RWPE1 (cell line): ENCODE results near the gene MCRIP1.
A peak's percentile ranks its signal among the peaks of the same experiment; 100 is the strongest.
"Not testable (repeated sequence)": the region's sequence is repeated elsewhere in the genome, so short reads cannot be mapped to it uniquely, and the experiment has no call there.

Source experiments
- CTCF ChIA-PET: fragments of 350-600 bp; sonication (Branson Sonifier 250); formaldehyde crosslinking; extraction: SDS; loops from one replicate; lab custom pipeline; 2021; lab: Yijun Ruan, JAX
- POLR2A ChIA-PET: fragments of 400-600 bp; formaldehyde crosslinking; extraction: SDS; loops from one replicate; lab custom pipeline; 2020; ENCODE audit warnings: antibody characterized with exemption; ENCODE audit not compliant: low non-redundant PET; lab: Yijun Ruan, JAX
- DNase-seq: peaks from one replicate; pipeline ENCODE4 v3.0.0; 2012; ENCODE audit warnings: low spot score
- H3K27ac ChIP-seq: fragments of 450-650 bp; 2 replicates; pipeline ENCODE4 v1.5.1; 2017
- CTCF ChIP-seq: fragments of 450-650 bp; conservative IDR thresholded peaks from 2 replicates; pipeline ENCODE4 v1.5.1; 2017; ENCODE audit warnings: low read depth, mild to moderate bottlenecking

The MCRIP1 gene

GRCh38 chr17:81842725-81843504 lies 9.8 kb upstream of the MCRIP1 start:
- ChIA-PET POLR2A (interaction anchor here (0.5 to 0.6 kb wide), 2 partner anchors 9 to 16 kb away, joined by 3 to 4 read pairs; no protein-coding TSS in a partner anchor), CTCF (interaction anchor here (0.6 kb wide), 1 partner anchor 38 kb away, joined by 3 read pairs; no protein-coding TSS in a partner anchor)
- TF ChIP-seq CTCF = no peak
- H3K27ac ChIP-seq = peak overlapping the region; percentile 100
- peak; percentile 55 for DNase-seq

GRCh38 chr17:81842378-81842724 lies 9.3 kb upstream of the MCRIP1 start:
- no peak for TF ChIP-seq CTCF
- ChIA-PET POLR2A (interaction anchor here (1.6 kb wide), 1 partner anchor 12 kb away, joined by 4 read pairs; no protein-coding TSS in a partner anchor), CTCF (interaction anchor here (1.2 kb wide), 1 partner anchor 12 kb away, joined by 3 read pairs; no protein-coding TSS in a partner anchor)
- no peak for DNase-seq
- peak overlapping the region; percentile 100 for H3K27ac ChIP-seq

GRCh38 chr17:81841866-81842265 lies 8.8 kb upstream of the MCRIP1 start:
- no peak for DNase-seq
- no peak for TF ChIP-seq CTCF
- ChIA-PET POLR2A (interaction anchor here (1.0 to 1.6 kb wide), 2 partner anchors 9 to 13 kb away, joined by 4 to 8 read pairs; partner anchors contain the start of gene MCRIP1), CTCF (interaction anchor here (1.1 to 1.2 kb wide), 2 partner anchors 13 to 113 kb away, joined by 3 read pairs; no protein-coding TSS in a partner anchor)
- peak overlapping the region; percentile 100 for H3K27ac ChIP-seq

- POLR2A ChIA-PET = interaction anchor here (1.0 to 1.6 kb wide), 2 partner anchors 8 to 14 kb away, joined by 4 to 8 read pairs; partner anchors contain the start of gene MCRIP1
- H3K27ac ChIP-seq = peak overlapping the region; percentile 100
- no peak for TF ChIP-seq CTCF
- CTCF ChIA-PET = interaction anchor here (0.6 to 1.2 kb wide), 4 partner anchors 14 to 1025 kb away, joined by 3 to 6 read pairs (median 3); no protein-coding TSS in a partner anchor
- peak; percentile 67 for DNase-seq
Measured at GRCh38 chr17:81840826-81841778, 8.0 kb upstream of the MCRIP1 start.

- POLR2A ChIA-PET, DNase-seq: not testable (repeated sequence)
- H3K27ac ChIP-seq = peak overlapping the region; percentile 100
- CTCF ChIA-PET = interaction anchor here (0.6 kb wide), 1 partner anchor 19 kb away, joined by 3 read pairs; no protein-coding TSS in a partner anchor
Measured at GRCh38 chr17:81840059-81840458, 7.0 kb upstream of the MCRIP1 start.

GRCh38 chr17:81839301-81839700 lies 6.2 kb upstream of the MCRIP1 start:
- DNase-seq = no peak
- ChIA-PET POLR2A (no interaction called here), CTCF (interaction anchor here (0.6 to 0.8 kb wide), 2 partner anchors 14 to 320 kb away, joined by 4 read pairs; no protein-coding TSS in a partner anchor)
- TF ChIP-seq CTCF = no peak
- peak overlapping the region; percentile 100 for H3K27ac ChIP-seq
